ENCODE measurements around the gene MORN4.

GRCh38 chr10:97601268-97602215, 31.8 kb downstream of the MORN4 start:
- TF ChIP-seq TFDP1 (CRISPR knock-in tag; IDR thresholded peaks at IDR 0.05; ENCODE audit: borderline replicate concordance) (no peak), CCAR2 (optimal IDR thresholded peaks at IDR 0.05; ENCODE audit: low read depth, low read length) (no peak), CTCF (CRISPR knock-in tag; IDR thresholded peaks at IDR 0.05) (no peak), ZNF260 (CRISPR knock-in tag; IDR thresholded peaks at IDR 0.05; ENCODE audit: borderline replicate concordance, low read depth) (no peak), RFX1 (IDR thresholded peaks at IDR 0.05) (no peak), ZBTB10 (CRISPR knock-in tag; IDR thresholded peaks at IDR 0.05; ENCODE audit: borderline replicate concordance) (no peak), ZNF766 (CRISPR knock-in tag; IDR thresholded peaks at IDR 0.05; ENCODE audit: borderline replicate concordance) (no peak), ZFP1 (CRISPR knock-in tag; IDR thresholded peaks at IDR 0.05) (no peak)

Measured in HepG2 (cell line).